OCI-LY7 (cell line): ENCODE measurements around the gene ALDH1A3. TPM values are rescaled to one million over a fixed set of nuclear protein-coding genes. Genes with fewer than 3 reads are reported as not detected.

Experiments
- BruUV-seq: library from RNA; stranded (reverse); fragments of 400-500 nt; replicated peaks from 2 replicates; lab custom pipeline; 2021; lab: Mats Ljungman, UMichigan
- CTCF ChIA-PET: fragments of 300-600 bp; sonication (Branson Sonifier 250); formaldehyde crosslinking; loops from one replicate; lab custom pipeline; 2022; ENCODE audit warnings: antibody characterized with exemption; ENCODE audit not compliant: unreplicated experiment; lab: Charles Lee
- POLR2A ChIA-PET: fragments of 300-600 bp; sonication (Branson Sonifier 250); formaldehyde crosslinking; loops from one replicate; lab custom pipeline; 2022; ENCODE audit warnings: antibody characterized with exemption; lab: Charles Lee
- DNase-seq: peaks from one replicate; pipeline ENCODE4 v3.0.0-alpha.2; 2015; ENCODE audit warnings: low spot score
- H2AFZ ChIP-seq: fragments of 200-600 bp; sonication (generic), shearing (Covaris generic); 2 replicates; pipeline ENCODE4 v1.6.1; 2014; ENCODE audit warnings: mild to moderate bottlenecking, antibody characterized with exemption, low read length, moderate library complexity
- H3K27ac ChIP-seq: fragments of 200-600 bp; sonication (generic); 2 replicates; pipeline ENCODE4 v1.5.1; 2014; ENCODE audit warnings: mixed run types, low read depth, mild to moderate bottlenecking, moderate library complexity, low read length, inconsistent platforms; ENCODE audit not compliant: poor library complexity, severe bottlenecking
- H3K36me3 ChIP-seq: fragments of 200-600 bp; sonication (generic); 2 replicates; pipeline ENCODE4 v1.6.1; 2014; ENCODE audit warnings: mild to moderate bottlenecking, antibody characterized with exemption, low read length, moderate library complexity, mixed read lengths; ENCODE audit not compliant: insufficient read depth
- H3K4me1 ChIP-seq: fragments of 200-600 bp; sonication (generic); 2 replicates; pipeline ENCODE4 v1.5.1; 2014; ENCODE audit warnings: mild to moderate bottlenecking, low read length; ENCODE audit not compliant: insufficient read depth, poor library complexity, severe bottlenecking
- H3K4me2 ChIP-seq: fragments of 200-600 bp; sonication (generic); 2 replicates; pipeline ENCODE4 v1.6.1; 2014; ENCODE audit warnings: mild to moderate bottlenecking, low read length
- H3K4me3 ChIP-seq: fragments of 200-600 bp; sonication (generic); 2 replicates; pipeline ENCODE4 v1.5.1; 2014; ENCODE audit warnings: mild to moderate bottlenecking, low read depth, low read length; ENCODE audit not compliant: poor library complexity, severe bottlenecking
- H3K79me2 ChIP-seq: fragments of 200-600 bp; sonication (generic); 2 replicates; pipeline ENCODE4 v1.6.1; 2016; ENCODE audit warnings: low read depth, mild to moderate bottlenecking, low read length, moderate library complexity, mixed read lengths; ENCODE audit not compliant: insufficient read depth
- H3K9me2 ChIP-seq: fragments of 200-600 bp; sonication (generic); 2 replicates; pipeline ENCODE4 v1.6.1; 2016; ENCODE audit warnings: mild to moderate bottlenecking, low read length, mixed read lengths; ENCODE audit not compliant: insufficient read depth
- H3K9me3 ChIP-seq: fragments of 200-600 bp; sonication (generic); 2 replicates; pipeline ENCODE4 v1.6.1; 2014; ENCODE audit warnings: mild to moderate bottlenecking, mixed run types, low read length, mixed read lengths
- H4K20me1 ChIP-seq: fragments of 200-600 bp; sonication (generic); 2 replicates; pipeline ENCODE4 v1.6.1; 2014; ENCODE audit warnings: mild to moderate bottlenecking, antibody characterized with exemption, low read length, moderate library complexity, mixed read lengths; ENCODE audit not compliant: insufficient read depth
- EZH2phosphoT487 ChIP-seq: fragments of 200-600 bp; sonication (generic); IDR thresholded peaks from 2 replicates; pipeline ENCODE4 v1.6.1; 2018; ENCODE audit warnings: low read depth, borderline replicate concordance, mild to moderate bottlenecking, mixed run types, antibody characterized with exemption, low read length, moderate library complexity, mixed read lengths
- intact Hi-C: fragments of 100-400 bp; cut with micrococcal nuclease; formaldehyde crosslinking; loops from one replicate; pipeline ENCODE4 v1.10.0; 2022; ENCODE audit not compliant: unreplicated experiment
- total RNA-seq, 2 experiments: library from RNA; depleted of rRNA in 1 of 2; stranded (reverse); fragments of >200 nt in 1 of 2; shearing (Covaris generic) in 1 of 2; gene quantifications; 2 replicates each; pipeline ENCODE4 v1.2.3, GENCODE V29; 2014 to 2022
- TF ChIP-seq, protein P1 (sequence below): fragments of 200-600 bp; sonication (generic); conservative IDR thresholded peaks from 2 replicates; pipeline ENCODE4 v1.5.1; 2014; ENCODE audit warnings: mild to moderate bottlenecking, antibody characterized with exemption, low read length, moderate library complexity, mixed read lengths

ALDH1A3 gene
- total RNA-seq, 2 experiments from 2014 or later = not detected

DNA sequence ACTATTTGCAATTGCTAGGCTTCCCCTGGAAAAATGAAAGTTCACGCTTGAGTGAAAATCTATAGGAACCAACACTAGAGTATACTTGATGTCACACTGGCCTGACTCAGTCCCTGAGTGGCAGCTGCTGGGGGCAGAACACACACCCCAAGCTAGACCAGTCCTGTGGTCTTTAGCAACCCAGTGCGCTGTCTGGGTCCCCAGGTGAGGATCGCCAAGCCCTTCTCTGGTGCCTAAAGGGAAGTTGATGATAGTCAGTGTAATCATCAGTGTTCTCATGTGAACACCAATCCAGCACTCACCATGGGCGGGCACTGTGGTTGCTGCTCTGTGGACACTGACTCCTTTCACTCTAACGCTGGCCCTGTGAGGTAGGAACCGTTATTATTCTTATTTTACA is 11.2 kb downstream of the ALDH1A3 start:
- Histone ChIP-seq H3K4me3 (no peak overlapping the region), H3K36me3 (no peaks in the 10 kb centered on the region), H3K9me2 (no peaks in the 10 kb centered on the region), H4K20me1 (no peaks in the 10 kb centered on the region), H3K4me1 (no peaks in the 10 kb centered on the region), H3K27ac (no peak overlapping the region), H3K4me2 (no peak overlapping the region), H3K79me2 (no peaks in the 10 kb centered on the region), H3K9me3 (no peaks in the 10 kb centered on the region), H2AFZ (no peak overlapping the region)
- POLR2A ChIA-PET = no interaction called here
- CTCF ChIA-PET = no interaction called here
- no TSS peak for BruUV-seq
- intact Hi-C loops = no loop called here
- no peak for DNase-seq
- no peak for TF ChIP-seq EZH2phosphoT487
- TF ChIP-seq, protein P1, sequence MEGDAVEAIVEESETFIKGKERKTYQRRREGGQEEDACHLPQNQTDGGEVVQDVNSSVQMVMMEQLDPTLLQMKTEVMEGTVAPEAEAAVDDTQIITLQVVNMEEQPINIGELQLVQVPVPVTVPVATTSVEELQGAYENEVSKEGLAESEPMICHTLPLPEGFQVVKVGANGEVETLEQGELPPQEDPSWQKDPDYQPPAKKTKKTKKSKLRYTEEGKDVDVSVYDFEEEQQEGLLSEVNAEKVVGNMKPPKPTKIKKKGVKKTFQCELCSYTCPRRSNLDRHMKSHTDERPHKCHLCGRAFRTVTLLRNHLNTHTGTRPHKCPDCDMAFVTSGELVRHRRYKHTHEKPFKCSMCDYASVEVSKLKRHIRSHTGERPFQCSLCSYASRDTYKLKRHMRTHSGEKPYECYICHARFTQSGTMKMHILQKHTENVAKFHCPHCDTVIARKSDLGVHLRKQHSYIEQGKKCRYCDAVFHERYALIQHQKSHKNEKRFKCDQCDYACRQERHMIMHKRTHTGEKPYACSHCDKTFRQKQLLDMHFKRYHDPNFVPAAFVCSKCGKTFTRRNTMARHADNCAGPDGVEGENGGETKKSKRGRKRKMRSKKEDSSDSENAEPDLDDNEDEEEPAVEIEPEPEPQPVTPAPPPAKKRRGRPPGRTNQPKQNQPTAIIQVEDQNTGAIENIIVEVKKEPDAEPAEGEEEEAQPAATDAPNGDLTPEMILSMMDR = no peak

DNA sequence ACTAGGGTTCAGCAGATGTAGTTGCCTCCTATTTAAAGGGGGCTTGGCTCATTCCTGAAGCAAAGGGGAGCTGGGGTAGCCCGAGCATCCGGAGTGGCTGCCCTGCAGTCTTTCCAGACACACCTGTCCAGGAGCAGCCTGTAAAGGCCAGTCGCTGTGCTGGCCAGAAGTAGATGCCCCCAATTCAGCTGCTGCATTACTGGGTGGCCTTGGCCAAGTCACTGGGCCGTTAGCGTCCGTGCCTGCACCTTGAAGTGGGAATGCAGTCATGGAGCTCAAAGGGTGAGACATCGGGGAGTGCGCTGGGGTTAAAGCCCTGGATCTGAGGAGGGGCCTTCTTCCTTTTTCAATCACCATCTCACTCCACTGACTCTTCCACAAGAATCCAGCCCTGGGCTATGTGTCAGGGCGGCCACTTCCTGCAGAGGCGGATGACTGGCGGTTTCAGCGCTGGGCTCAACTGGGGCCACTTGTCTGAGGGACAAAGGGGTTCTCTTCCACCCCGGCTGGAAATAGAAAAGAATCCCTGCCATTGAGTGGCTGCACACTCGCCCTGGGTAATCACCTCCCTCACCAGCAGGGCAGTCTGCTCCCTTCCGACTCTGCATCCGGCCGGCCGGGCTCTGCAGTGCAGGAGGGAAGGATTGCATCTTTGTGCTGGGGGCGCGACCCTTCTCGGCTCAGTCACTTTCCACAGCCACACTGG is 11.8 kb downstream of the ALDH1A3 start:
- no TSS peak for BruUV-seq
- CTCF ChIA-PET = no interaction called here

DNA sequence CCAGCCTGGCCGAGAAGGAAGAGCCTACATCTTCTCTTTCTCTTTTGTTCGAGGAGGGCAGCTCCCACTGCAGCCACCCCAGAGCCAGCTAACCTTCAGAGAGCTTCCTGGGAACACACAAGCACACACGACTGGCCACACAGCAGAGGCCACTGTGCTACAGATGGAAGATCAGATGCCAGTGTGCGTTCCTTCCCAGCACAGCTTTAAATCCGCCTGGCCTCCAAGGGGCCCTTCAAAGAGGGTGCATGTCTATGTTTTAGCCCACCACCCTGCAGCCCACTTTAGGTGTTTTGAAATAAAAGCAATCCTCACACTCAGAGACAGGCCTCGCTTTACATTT is 12.4 kb downstream of the ALDH1A3 start:
- Histone ChIP-seq H2AFZ (no peak overlapping the region), H3K79me2 (no peaks in the 10 kb centered on the region), H3K4me1 (no peaks in the 10 kb centered on the region), H3K36me3 (no peaks in the 10 kb centered on the region), H3K4me2 (no peak overlapping the region), H3K27ac (no peak overlapping the region), H3K9me2 (no peaks in the 10 kb centered on the region), H3K4me3 (no peak overlapping the region), H4K20me1 (no peaks in the 10 kb centered on the region), H3K9me3 (no peaks in the 10 kb centered on the region)
- BruUV-seq = no TSS peak
- TF ChIP-seq EZH2phosphoT487 = no peak
- TF ChIP-seq, protein P1 = no peak
- ChIA-PET CTCF (no interaction called here), POLR2A (no interaction called here)
- intact Hi-C loops = no loop called here
- DNase-seq = no peak

More for the DNA sequence above, 11.8 kb downstream of the ALDH1A3 start:
- no peak for DNase-seq
- no peak overlapping the region for H2AFZ ChIP-seq
- TF ChIP-seq, protein P1 = no peak
- no peak for TF ChIP-seq EZH2phosphoT487
- no peak overlapping the region for H3K27ac ChIP-seq
- intact Hi-C loops = no loop called here
- H3K79me2 ChIP-seq = no peaks in the 10 kb centered on the region
- H3K36me3 ChIP-seq = no peaks in the 10 kb centered on the region
- H3K9me2 ChIP-seq = no peaks in the 10 kb centered on the region
- no peaks in the 10 kb centered on the region for H3K9me3 ChIP-seq
- no peaks in the 10 kb centered on the region for H4K20me1 ChIP-seq
- POLR2A ChIA-PET = no interaction called here
- no peaks in the 10 kb centered on the region for H3K4me1 ChIP-seq
- no peak overlapping the region for H3K4me2 ChIP-seq
- no peak overlapping the region for H3K4me3 ChIP-seq
